H54 (cell line): ENCODE results near the gene CADPS2.
A peak's percentile ranks its signal among the peaks of the same experiment; 100 is the strongest.

Experiments used
- DNase-seq: peaks from one replicate; pipeline ENCODE4 v3.0.0; 2011; ENCODE audit warnings: low spot score, mixed read lengths; ENCODE audit not compliant: insufficient read length
- FAIRE-seq: peaks from 3 replicates; lab custom pipeline; 2011; peaks lifted over from hg19 to GRCh38; lab: Jason Lieb, UNC
- POLR2A ChIP-seq: IDR thresholded peaks from 2 replicates; pipeline ENCODE4 v1.6.1; 2011; ENCODE audit warnings: low read depth, mild to moderate bottlenecking, low read length

CADPS2 gene

GRCh38 chr7:122433765-122434164 lies 452.5 kb downstream of the CADPS2 start:
- FAIRE-seq (no peak), DNase-seq (no peak)
- no peak for TF ChIP-seq POLR2A

GRCh38 chr7:122430710-122431109 lies 455.6 kb downstream of the CADPS2 start:
- no peak for TF ChIP-seq POLR2A
- no peak for DNase-seq
- FAIRE-seq: no peak

- FAIRE-seq (no peak), DNase-seq (no peak)
- TF ChIP-seq POLR2A: no peak
Observed at GRCh38 chr7:122429926-122430325, 456.3 kb downstream of the CADPS2 start.

GRCh38 chr7:122425731-122426130 lies 460.5 kb downstream of the CADPS2 start:
- FAIRE-seq (no peak), DNase-seq (no peak)
- TF ChIP-seq POLR2A: no peak

GRCh38 chr7:122423591-122423990 lies 462.7 kb downstream of the CADPS2 start:
- DNase-seq (no peak), FAIRE-seq (no peak)
- no peak for TF ChIP-seq POLR2A

GRCh38 chr7:122416336-122416735 lies 469.9 kb downstream of the CADPS2 start:
- FAIRE-seq (no peak), DNase-seq (no peak)
- TF ChIP-seq POLR2A: no peak

GRCh38 chr7:122415510-122415909 lies 470.8 kb downstream of the CADPS2 start:
- TF ChIP-seq POLR2A: no peak
- FAIRE-seq (no peak), DNase-seq (no peak)

- DNase-seq: no peak
- FAIRE-seq: no peak
- no peak for TF ChIP-seq POLR2A
Observed at GRCh38 chr7:122413339-122413738, 472.9 kb downstream of the CADPS2 start.

- DNase-seq (no peak), FAIRE-seq (peak; percentile 41)
- TF ChIP-seq POLR2A: no peak
Observed at GRCh38 chr7:122412883-122413282, 473.4 kb downstream of the CADPS2 start.

- FAIRE-seq (no peak), DNase-seq (no peak)
- no peak for TF ChIP-seq POLR2A
Observed at GRCh38 chr7:122412441-122412840, 473.8 kb downstream of the CADPS2 start.

GRCh38 chr7:122407195-122407594 lies 479.1 kb downstream of the CADPS2 start:
- no peak for TF ChIP-seq POLR2A
- FAIRE-seq (no peak), DNase-seq (no peak)

GRCh38 chr7:122403113-122403512 lies 483.1 kb downstream of the CADPS2 start:
- DNase-seq (no peak), FAIRE-seq (no peak)
- no peak for TF ChIP-seq POLR2A

GRCh38 chr7:122402235-122402634 lies 484.0 kb downstream of the CADPS2 start:
- FAIRE-seq: no peak
- DNase-seq: no peak
- no peak for TF ChIP-seq POLR2A

- DNase-seq: no peak
- TF ChIP-seq POLR2A: no peak
- FAIRE-seq: no peak
Observed at GRCh38 chr7:122397381-122397780, 488.9 kb downstream of the CADPS2 start.

GRCh38 chr7:122394512-122394911 lies 491.7 kb downstream of the CADPS2 start:
- FAIRE-seq (no peak), DNase-seq (no peak)
- TF ChIP-seq POLR2A: no peak

- no peak for TF ChIP-seq POLR2A
- no peak for DNase-seq
- no peak for FAIRE-seq
Observed at GRCh38 chr7:122384528-122384927, 501.7 kb downstream of the CADPS2 start.
